Adipocyte (in vitro differentiated cells): ENCODE data around the gene PRF1.

ENCODE experiments used
- DNase-seq: peaks from one replicate; pipeline ENCODE4 v3.0.0-alpha.2; 2015; ENCODE audit warnings: low read depth
- H3K27me3 ChIP-seq: replicated peaks from 2 replicates; pipeline ENCODE4 v1.7.0; 2013; ENCODE audit warnings: mild to moderate bottlenecking, low read length, moderate library complexity; ENCODE audit not compliant: control insufficient read depth, insufficient read depth
- H3K36me3 ChIP-seq: 2 replicates; pipeline ENCODE4 v1.7.0; 2013; ENCODE audit warnings: low read length, mild to moderate bottlenecking, moderate library complexity; ENCODE audit not compliant: control insufficient read depth, insufficient read depth, severe bottlenecking
- H3K4me1 ChIP-seq: 2 replicates; pipeline ENCODE4 v1.7.0; 2013; ENCODE audit warnings: mild to moderate bottlenecking, low read length, moderate library complexity; ENCODE audit not compliant: control insufficient read depth, insufficient read depth
- H3K4me3 ChIP-seq: 2 replicates; pipeline ENCODE4 v1.7.0; 2013; ENCODE audit warnings: mild to moderate bottlenecking, low read length, moderate library complexity
- H3K9ac ChIP-seq: 2 replicates; pipeline ENCODE4 v1.7.0; 2013; ENCODE audit warnings: mild to moderate bottlenecking, low read length, moderate library complexity
- H3K9me3 ChIP-seq: 2 replicates; pipeline ENCODE4 v1.7.0; 2013; ENCODE audit warnings: mild to moderate bottlenecking, low read length, moderate library complexity; ENCODE audit not compliant: control insufficient read depth

PRF1 gene

GRCh38 chr10:70599791-70600190, 2.8 kb downstream of the PRF1 start:
- no peaks in the 10 kb centered on the region for H3K36me3 ChIP-seq
- no peak overlapping the region for H3K9ac ChIP-seq
- H3K27me3 ChIP-seq: peaks cover 3% of the 10 kb centered on the region
- H3K9me3 ChIP-seq: no peaks in the 10 kb centered on the region
- no peak for DNase-seq
- H3K4me1 ChIP-seq: no peaks in the 10 kb centered on the region
- H3K4me3 ChIP-seq: no peak overlapping the region

- H3K27me3 ChIP-seq: peaks cover 4% of the 10 kb centered on the region
- no peak overlapping the region for H3K4me3 ChIP-seq
- H3K4me1 ChIP-seq: no peaks in the 10 kb centered on the region
- H3K36me3 ChIP-seq: no peaks in the 10 kb centered on the region
- no peaks in the 10 kb centered on the region for H3K9me3 ChIP-seq
- no peak overlapping the region for H3K9ac ChIP-seq
- no peak for DNase-seq
Measured at GRCh38 chr10:70599319-70599718, 3.2 kb downstream of the PRF1 start.

- DNase-seq: no peak
Measured at GRCh38 chr10:70598857-70599295, 3.7 kb downstream of the PRF1 start.

GRCh38 chr10:70597856-70598815, 4.4 kb downstream of the PRF1 start:
- no peaks in the 10 kb centered on the region for H3K36me3 ChIP-seq
- H3K27me3 ChIP-seq: peaks cover 10% of the 10 kb centered on the region
- no peak overlapping the region for H3K4me3 ChIP-seq
- H3K4me1 ChIP-seq: no peaks in the 10 kb centered on the region
- no peak overlapping the region for H3K9ac ChIP-seq
- H3K9me3 ChIP-seq: no peaks in the 10 kb centered on the region
- no peak for DNase-seq

More at GRCh38 chr10:70598857-70599295, 3.7 kb downstream of the PRF1 start:
- Histone ChIP-seq H3K36me3 (no peaks in the 10 kb centered on the region), H3K4me3 (no peak overlapping the region), H3K9ac (no peak overlapping the region), H3K9me3 (no peaks in the 10 kb centered on the region), H3K27me3 (peaks cover 8% of the 10 kb centered on the region), H3K4me1 (no peaks in the 10 kb centered on the region)

GRCh38 chr10:70596860-70597809, 5.4 kb downstream of the PRF1 start:
- Histone ChIP-seq H3K27me3 (peaks cover 14% of the 10 kb centered on the region), H3K9me3 (no peaks in the 10 kb centered on the region), H3K36me3 (no peaks in the 10 kb centered on the region), H3K4me1 (no peaks in the 10 kb centered on the region), H3K4me3 (no peak overlapping the region), H3K9ac (no peak overlapping the region)
- DNase-seq: no peak

- Histone ChIP-seq H3K4me1 (no peaks in the 10 kb centered on the region), H3K27me3 (peaks cover 18% of the 10 kb centered on the region), H3K9ac (no peak overlapping the region), H3K4me3 (no peak overlapping the region), H3K36me3 (no peaks in the 10 kb centered on the region), H3K9me3 (no peaks in the 10 kb centered on the region)
- no peak for DNase-seq
Measured at GRCh38 chr10:70596110-70596798, 6.3 kb downstream of the PRF1 start.

GRCh38 chr10:70595566-70596016, 7.0 kb downstream of the PRF1 start:
- H3K27me3 ChIP-seq: peaks cover 18% of the 10 kb centered on the region
- DNase-seq: no peak
- H3K9ac ChIP-seq: no peak overlapping the region
- H3K36me3 ChIP-seq: no peaks in the 10 kb centered on the region
- no peaks in the 10 kb centered on the region for H3K9me3 ChIP-seq
- H3K4me3 ChIP-seq: no peak overlapping the region
- H3K4me1 ChIP-seq: no peaks in the 10 kb centered on the region

- H3K4me1 ChIP-seq: no peaks in the 10 kb centered on the region
- no peak overlapping the region for H3K9ac ChIP-seq
- peaks cover 15% of the 10 kb centered on the region for H3K27me3 ChIP-seq
- no peaks in the 10 kb centered on the region for H3K9me3 ChIP-seq
- no peak for DNase-seq
- H3K36me3 ChIP-seq: no peaks in the 10 kb centered on the region
- H3K4me3 ChIP-seq: no peak overlapping the region
Measured at GRCh38 chr10:70594161-70594560, 8.4 kb downstream of the PRF1 start.

- Histone ChIP-seq H3K9ac (no peak overlapping the region), H3K36me3 (no peaks in the 10 kb centered on the region), H3K4me1 (no peaks in the 10 kb centered on the region), H3K27me3 (peaks cover 15% of the 10 kb centered on the region), H3K9me3 (no peaks in the 10 kb centered on the region), H3K4me3 (no peak overlapping the region)
- no peak for DNase-seq
Measured at GRCh38 chr10:70593513-70593890, 9.0 kb downstream of the PRF1 start.

GRCh38 chr10:70592746-70593512, 9.6 kb downstream of the PRF1 start:
- no peak overlapping the region for H3K4me3 ChIP-seq
- H3K9ac ChIP-seq: no peak overlapping the region
- H3K36me3 ChIP-seq: no peaks in the 10 kb centered on the region
- no peaks in the 10 kb centered on the region for H3K9me3 ChIP-seq
- no peaks in the 10 kb centered on the region for H3K4me1 ChIP-seq
- no peak for DNase-seq
- H3K27me3 ChIP-seq: peaks cover 15% of the 10 kb centered on the region
